ENCODE measurements around the gene CYB561.
A peak's percentile ranks its signal among the peaks of the same experiment; 100 is the strongest.
"Not testable (repeated sequence)": the region's sequence is repeated elsewhere in the genome, so short reads cannot be mapped to it uniquely, and the experiment has no call there.

The CYB561 gene

DNA sequence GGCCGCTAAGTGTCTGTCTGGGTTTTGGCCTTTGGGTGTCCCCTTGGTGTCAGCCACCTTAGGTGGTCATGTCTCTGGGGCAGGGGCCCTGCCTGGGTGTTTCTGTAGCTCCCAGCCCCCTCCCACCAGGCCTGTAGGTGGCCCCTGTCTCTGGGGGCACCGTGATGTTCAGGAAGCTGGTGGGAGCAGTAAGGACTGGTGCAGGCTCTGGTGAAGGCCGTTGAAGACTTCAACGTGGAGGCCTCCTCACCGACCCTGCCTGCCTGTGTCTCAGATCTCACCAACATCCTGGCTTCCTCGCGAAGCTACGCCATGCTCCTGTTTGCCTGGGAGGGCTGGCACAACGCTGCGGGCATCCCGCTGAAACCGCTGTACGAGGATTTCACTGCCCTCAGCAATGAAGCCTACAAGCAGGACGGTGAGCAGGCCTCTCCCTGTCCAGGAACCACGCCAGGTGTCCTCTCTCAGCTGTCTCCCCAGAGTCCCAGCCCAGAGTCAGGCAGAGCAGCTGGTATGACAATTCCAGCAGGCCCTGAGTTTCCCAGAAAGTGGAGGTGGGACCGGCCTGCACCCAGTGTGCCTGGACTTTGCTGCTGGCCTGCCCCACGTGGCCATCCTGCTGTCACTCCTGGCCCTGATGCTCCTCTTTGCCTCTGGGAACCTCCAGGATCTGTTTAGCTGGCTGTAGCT lies 33.5 kb upstream of the CYB561 start:
- no peak for DNase-seq (ENCODE audit: low spot score)

GRCh38 chr17:63478814-63479494 lies 32.8 kb upstream of the CYB561 start:
- peak; percentile 99 for DNase-seq (ENCODE audit: low spot score)

DNA sequence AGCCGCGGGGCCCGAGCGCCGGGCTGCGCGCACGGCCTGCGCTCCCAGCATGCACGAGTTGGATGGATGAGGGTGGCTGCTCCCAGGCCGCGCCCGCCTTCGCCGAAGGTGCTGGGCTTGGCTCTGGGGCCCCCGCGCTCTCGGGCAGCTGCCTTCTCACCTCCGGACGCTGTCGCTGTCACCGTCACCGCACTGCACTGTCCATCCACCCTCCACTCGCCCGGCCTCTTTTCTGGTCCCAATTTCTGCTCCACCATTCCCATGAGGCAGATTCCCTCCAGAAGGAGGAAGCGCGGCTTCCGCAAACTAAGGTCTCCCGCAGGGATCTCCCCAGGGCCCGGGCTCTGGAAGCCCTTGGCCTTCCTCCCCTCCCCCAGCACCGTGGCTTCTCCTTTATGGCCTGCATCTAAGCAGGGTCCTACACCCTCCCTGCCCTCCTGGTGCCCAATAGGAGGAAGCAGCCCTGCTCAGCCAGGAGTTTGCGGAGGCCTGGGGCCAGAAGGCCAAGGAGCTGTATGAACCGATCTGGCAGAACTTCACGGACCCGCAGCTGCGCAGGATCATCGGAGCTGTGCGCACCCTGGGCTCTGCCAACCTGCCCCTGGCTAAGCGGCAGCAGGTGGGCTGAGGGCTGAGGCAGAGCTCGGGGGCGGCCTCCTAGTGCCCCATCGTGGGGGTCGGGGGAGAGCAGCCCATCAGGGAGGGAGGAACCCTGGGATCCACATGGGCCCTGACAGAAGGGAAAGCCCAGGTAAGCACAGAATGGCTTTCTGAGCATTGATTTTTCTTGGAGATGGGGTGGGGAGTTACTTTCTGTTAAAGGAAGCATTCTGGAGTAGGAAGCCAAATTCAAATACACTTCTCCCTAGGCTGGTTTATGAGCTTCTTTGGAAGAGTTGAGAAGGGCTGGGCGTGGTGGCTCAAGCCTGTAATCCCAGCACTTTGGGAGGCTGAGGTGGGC lies 31.7 kb upstream of the CYB561 start:
- no peak for DNase-seq (ENCODE audit: low spot score)

GRCh38 chr17:63476854-63477479 lies 30.9 kb upstream of the CYB561 start, which contains the start of gene ACE:
ACE (plus strand) TSS chr17:63477061; CDS start chr17:63477095, 34 bp downstream.
- DNase-seq (ENCODE audit: low spot score): peak; percentile 70

GRCh38 chr17:63476459-63476853 lies 30.4 kb upstream of the CYB561 start:
- peak; percentile 66 for DNase-seq (ENCODE audit: low spot score)

GRCh38 chr17:63475491-63476412 lies 29.6 kb upstream of the CYB561 start:
- no peak for DNase-seq (ENCODE audit: low spot score)

DNA sequence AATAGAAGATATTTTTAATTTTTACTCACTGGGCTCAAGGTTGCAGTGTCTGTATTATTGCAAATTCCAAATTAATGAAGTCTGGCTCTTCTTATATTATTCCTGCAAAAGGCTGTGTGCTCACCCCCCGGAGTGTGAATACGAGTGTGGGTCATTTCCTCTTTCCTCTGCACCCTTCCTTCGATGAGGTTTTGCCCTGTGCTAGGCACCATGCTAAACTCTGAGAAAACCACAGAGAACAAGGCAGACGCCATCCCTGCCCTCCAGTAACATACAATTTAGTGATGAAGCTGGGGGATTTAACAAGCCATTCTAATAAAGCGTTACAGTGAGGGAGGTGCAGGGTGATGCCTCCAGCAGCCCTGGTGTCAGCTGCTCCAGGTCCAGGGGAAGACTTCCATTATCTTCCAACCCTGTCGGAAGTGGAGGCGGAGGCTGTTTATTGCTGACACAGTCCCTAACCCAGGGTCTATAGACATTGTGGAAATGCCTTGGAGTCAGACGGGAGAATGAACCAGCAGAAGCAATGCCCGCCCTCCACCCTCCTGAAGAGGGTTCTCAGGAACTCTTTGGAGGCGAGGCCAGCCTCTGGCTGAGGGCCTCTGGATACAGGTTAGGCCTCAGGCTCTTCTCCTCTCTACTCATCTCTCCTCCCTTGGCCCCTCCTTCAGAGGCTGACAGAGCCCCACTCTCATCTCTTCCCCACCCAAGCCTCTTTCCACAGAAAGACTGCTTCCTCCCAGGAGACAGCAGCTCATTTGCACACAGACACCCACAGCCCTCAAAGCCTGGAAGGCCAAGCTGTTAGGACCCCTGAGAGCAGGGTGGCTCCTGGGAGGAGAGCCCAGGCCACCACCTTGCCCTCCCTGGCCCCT lies 28.7 kb upstream of the CYB561 start:
- DNase-seq (ENCODE audit: low spot score): no peak

GRCh38 chr17:63474174-63474573 lies 28.1 kb upstream of the CYB561 start:
- DNase-seq (ENCODE audit: low spot score): no peak

DNA sequence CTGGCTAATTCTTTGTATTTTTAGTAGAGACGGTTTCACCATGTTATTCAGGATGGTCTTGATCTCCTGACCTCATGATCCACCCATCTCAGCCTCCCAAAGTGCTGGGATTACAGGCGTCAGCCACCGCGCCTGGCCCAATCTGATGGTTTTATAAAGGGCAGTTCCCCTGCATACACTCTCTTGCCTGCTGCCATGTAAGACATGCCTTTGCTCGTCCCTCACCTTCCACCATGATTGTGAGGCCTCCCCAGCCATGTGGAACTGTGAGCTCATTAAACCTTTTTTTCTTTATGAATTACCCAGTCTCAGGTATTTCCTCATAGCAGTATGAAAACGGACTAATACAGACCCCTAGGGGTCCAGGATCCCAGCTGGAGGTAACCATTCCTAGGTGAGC lies 22.0 kb upstream of the CYB561 start:
- DNase-seq (ENCODE audit: low spot score): not testable (repeated sequence)

GRCh38 chr17:63464691-63465236 lies 18.7 kb upstream of the CYB561 start:
- DNase-seq (ENCODE audit: low spot score): no peak

GRCh38 chr17:63463771-63464170 lies 17.7 kb upstream of the CYB561 start:
- no peak for DNase-seq (ENCODE audit: low spot score)

DNA sequence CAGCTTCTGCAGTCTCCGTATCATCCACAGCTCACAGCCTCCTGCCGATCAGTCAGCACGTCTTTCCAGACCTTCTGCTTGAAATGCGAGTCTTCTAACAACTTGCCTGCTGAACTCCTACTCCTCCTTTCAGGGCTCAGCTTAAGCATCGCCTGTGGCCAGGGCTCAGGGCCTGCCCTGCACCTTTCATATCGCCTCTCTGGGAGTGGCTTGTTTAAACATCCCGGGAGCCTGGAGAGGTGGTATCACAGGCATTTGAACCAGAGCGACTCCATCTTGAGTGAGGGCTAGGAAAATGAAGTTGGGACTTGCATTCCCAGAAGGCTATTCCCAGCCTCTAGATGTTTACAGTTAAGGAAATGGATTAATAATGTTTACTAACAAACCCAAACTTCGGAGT lies 13.9 kb upstream of the CYB561 start:
- DNase-seq (ENCODE audit: low spot score): no peak

GRCh38 chr17:63458478-63458877 lies 12.4 kb upstream of the CYB561 start:
- no peak for DNase-seq (ENCODE audit: low spot score)

DNA sequence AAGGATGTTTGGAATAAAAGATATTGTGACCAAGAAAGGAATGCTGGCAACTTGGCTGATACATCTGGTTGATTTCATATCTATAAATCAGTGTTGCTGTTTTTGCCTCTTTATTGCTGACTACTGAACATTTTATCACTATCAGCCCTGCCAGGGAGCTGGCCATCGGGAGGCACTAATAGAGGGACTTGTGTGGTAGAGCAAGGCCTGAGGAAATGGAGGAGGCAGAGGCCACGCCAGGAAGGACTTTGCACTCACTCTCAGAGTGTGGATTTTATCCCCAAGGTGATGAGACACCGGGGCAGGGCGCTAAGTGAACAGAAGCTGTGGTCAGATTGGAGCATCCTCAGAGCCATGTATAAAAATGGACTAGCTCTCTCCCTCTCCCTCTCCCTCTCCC lies 9.3 kb upstream of the CYB561 start:
- no peak for DNase-seq (ENCODE audit: low spot score)

DNA sequence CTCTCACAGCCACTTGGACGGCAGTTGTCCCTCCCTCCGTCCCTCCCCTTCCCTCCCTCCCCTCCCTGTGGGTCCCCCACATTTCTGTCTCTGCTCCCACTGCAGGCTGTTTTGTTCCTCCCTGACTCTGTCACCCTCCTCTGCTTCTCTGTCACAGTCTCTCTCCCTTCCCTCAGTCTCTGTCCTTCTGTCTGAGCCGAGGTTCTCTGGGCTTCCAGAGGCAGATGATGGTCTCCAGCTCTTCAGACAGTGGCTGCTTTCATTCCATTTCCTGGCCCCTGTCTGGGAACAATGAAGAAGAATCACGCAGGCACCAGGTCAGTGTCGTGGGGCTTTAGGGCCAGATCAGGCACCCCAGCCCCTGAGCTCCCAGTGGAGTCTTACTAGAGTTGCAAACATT lies 8.8 kb upstream of the CYB561 start:
- DNase-seq (ENCODE audit: low spot score): no peak

DNA sequence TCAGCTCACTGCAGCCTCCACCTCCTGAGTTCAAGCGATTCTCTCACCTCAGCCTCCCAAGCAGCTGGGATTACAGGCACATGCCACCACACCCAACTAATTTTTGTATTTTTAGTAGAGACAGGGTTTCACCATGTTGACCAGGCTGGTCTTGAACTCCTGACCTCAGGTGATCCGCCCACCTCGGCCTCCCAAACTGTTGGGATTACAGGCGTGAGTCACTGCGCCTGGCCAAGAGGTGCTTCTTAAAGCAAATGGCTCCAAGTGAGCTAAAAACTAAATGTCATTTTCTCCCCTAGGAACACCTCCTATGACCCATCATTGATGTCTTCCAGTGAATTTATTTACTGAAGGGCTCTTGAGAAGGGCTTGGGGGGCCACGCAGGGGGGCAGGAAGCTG lies 8.3 kb upstream of the CYB561 start:
- not testable (repeated sequence) for DNase-seq (ENCODE audit: low spot score)

- DNase-seq (ENCODE audit: low spot score): no peak
Measured at GRCh38 chr17:63452962-63453551, 7.0 kb upstream of the CYB561 start.

- DNase-seq (ENCODE audit: low spot score): no peak
Measured at GRCh38 chr17:63452046-63452961, 6.2 kb upstream of the CYB561 start.
